SU-DHL-6 (cell line): ENCODE measurements around the gene VWA3A.
"Not testable (repeated sequence)": the region's sequence is repeated elsewhere in the genome, so short reads cannot be mapped to it uniquely, and the experiment has no call there.

ENCODE experiments used
- H2AFZ ChIP-seq: fragments of 200-600 bp; sonication (generic); 2 replicates; pipeline ENCODE4 v1.6.1; 2014; ENCODE audit warnings: low read depth, mild to moderate bottlenecking, moderate library complexity, mixed read lengths, antibody characterized with exemption, low read length; ENCODE audit not compliant: severe bottlenecking
- H3F3A ChIP-seq: fragments of 200-600 bp; shearing (Covaris generic); 2 replicates; pipeline ENCODE4 v1.6.0; 2016; ENCODE audit warnings: antibody characterized with exemption, mild to moderate bottlenecking; ENCODE audit not compliant: insufficient read depth
- H3K27ac ChIP-seq: fragments of 200-600 bp; sonication (generic); 2 replicates; pipeline ENCODE4 v1.5.1; 2016; ENCODE audit warnings: low read depth, mild to moderate bottlenecking, low read length, moderate library complexity, mixed read lengths
- H3K27me3 ChIP-seq: fragments of 200-600 bp; sonication (generic), shearing (Covaris generic); 2 replicates; pipeline ENCODE4 v1.6.0; 2014; ENCODE audit warnings: mild to moderate bottlenecking, low read length
- H3K36me3 ChIP-seq: fragments of 200-600 bp; sonication (generic); 2 replicates; pipeline ENCODE4 v1.6.1; 2014; ENCODE audit warnings: mild to moderate bottlenecking, low read length, mixed read lengths
- H3K4me2 ChIP-seq: fragments of 300-600, 200-600 bp; shearing (Covaris generic), sonication (generic); 2 replicates; pipeline ENCODE4 v1.6.0; 2014; ENCODE audit warnings: low read length, low read depth, mild to moderate bottlenecking; ENCODE audit not compliant: poor library complexity, severe bottlenecking
- H3K4me3 ChIP-seq: fragments of 200-600 bp; sonication (generic); 2 replicates; pipeline ENCODE4 v1.5.1; 2014; ENCODE audit warnings: antibody characterized with exemption, low read length, mild to moderate bottlenecking, mixed read lengths; ENCODE audit not compliant: insufficient read depth, poor library complexity, severe bottlenecking
- H3K79me2 ChIP-seq: fragments of 200-600 bp; sonication (generic); 2 replicates; pipeline ENCODE4 v1.6.1; 2014; ENCODE audit warnings: mild to moderate bottlenecking, low read length, moderate library complexity; ENCODE audit not compliant: insufficient read depth
- H3K9ac ChIP-seq: fragments of 200-600 bp; sonication (generic); 2 replicates; pipeline ENCODE4 v1.7.0; 2014; ENCODE audit warnings: mild to moderate bottlenecking, low read length
- H3K9me2 ChIP-seq: fragments of 200-600 bp; sonication (generic); replicated peaks from 2 replicates; pipeline ENCODE4 v1.6.1; 2014; ENCODE audit warnings: low read length; ENCODE audit not compliant: insufficient read depth
- H3K9me3 ChIP-seq: fragments of 200-600 bp; sonication (generic); 2 replicates; pipeline ENCODE4 v1.6.1; 2014; ENCODE audit warnings: low read length, mixed read lengths; ENCODE audit not compliant: insufficient read depth
- H4K20me1 ChIP-seq: fragments of 200-600 bp; sonication (generic); 2 replicates; pipeline ENCODE4 v1.6.1; 2014; ENCODE audit warnings: low read depth, mild to moderate bottlenecking, antibody characterized with exemption, low read length, moderate library complexity, mixed read lengths
- EZH2phosphoT487 ChIP-seq: fragments of 200-600 bp; sonication (generic), shearing (Covaris generic); conservative IDR thresholded peaks from 2 replicates; pipeline ENCODE4 v1.6.1; 2018; ENCODE audit warnings: mild to moderate bottlenecking, antibody characterized with exemption, low read length, moderate library complexity, mixed read lengths
- TF ChIP-seq, protein P1 (sequence below): fragments of 200-600 bp; sonication (generic); IDR thresholded peaks from one replicate; pipeline ENCODE4 v1.5.1; 2017; ENCODE audit warnings: antibody characterized with exemption, mild to moderate bottlenecking, low read length, moderate library complexity; ENCODE audit not compliant: insufficient read depth, poor library complexity, severe bottlenecking

VWA3A gene

DNA sequence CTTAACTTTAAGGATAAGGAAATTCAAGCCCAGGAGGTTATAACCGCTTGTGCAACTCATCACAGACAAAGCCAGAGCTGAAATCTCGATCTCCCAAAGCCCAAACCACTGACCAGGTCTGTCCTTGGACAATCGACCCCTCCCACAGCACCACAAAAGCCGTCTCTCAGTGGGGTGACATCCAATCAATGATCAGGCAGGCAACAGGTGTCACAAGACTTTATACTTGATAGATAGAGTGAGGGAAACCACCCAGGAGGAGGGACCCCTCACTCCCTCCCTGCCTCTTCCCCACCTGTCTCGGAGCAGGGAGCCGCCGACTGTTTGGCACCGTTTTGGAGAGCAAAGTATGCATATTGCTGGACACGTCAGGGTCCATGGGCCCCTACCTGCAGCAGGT is 55.5 kb downstream of the VWA3A start:
- no peaks in the 10 kb centered on the region for H3F3A ChIP-seq
- H3K9ac ChIP-seq: no peak overlapping the region
- no peak for TF ChIP-seq EZH2phosphoT487
- TF ChIP-seq, protein P1, sequence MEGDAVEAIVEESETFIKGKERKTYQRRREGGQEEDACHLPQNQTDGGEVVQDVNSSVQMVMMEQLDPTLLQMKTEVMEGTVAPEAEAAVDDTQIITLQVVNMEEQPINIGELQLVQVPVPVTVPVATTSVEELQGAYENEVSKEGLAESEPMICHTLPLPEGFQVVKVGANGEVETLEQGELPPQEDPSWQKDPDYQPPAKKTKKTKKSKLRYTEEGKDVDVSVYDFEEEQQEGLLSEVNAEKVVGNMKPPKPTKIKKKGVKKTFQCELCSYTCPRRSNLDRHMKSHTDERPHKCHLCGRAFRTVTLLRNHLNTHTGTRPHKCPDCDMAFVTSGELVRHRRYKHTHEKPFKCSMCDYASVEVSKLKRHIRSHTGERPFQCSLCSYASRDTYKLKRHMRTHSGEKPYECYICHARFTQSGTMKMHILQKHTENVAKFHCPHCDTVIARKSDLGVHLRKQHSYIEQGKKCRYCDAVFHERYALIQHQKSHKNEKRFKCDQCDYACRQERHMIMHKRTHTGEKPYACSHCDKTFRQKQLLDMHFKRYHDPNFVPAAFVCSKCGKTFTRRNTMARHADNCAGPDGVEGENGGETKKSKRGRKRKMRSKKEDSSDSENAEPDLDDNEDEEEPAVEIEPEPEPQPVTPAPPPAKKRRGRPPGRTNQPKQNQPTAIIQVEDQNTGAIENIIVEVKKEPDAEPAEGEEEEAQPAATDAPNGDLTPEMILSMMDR: no peak
- no peak overlapping the region for H3K4me3 ChIP-seq
- no peaks in the 10 kb centered on the region for H3K9me2 ChIP-seq
- no peak overlapping the region for H3K4me2 ChIP-seq
- no peaks in the 10 kb centered on the region for H4K20me1 ChIP-seq
- no peak overlapping the region for H2AFZ ChIP-seq
- no peaks in the 10 kb centered on the region for H3K36me3 ChIP-seq
- H3K27me3 ChIP-seq: no peaks in the 10 kb centered on the region
- H3K27ac ChIP-seq: no peak overlapping the region
- no peaks in the 10 kb centered on the region for H3K79me2 ChIP-seq
- H3K9me3 ChIP-seq: no peaks in the 10 kb centered on the region

DNA sequence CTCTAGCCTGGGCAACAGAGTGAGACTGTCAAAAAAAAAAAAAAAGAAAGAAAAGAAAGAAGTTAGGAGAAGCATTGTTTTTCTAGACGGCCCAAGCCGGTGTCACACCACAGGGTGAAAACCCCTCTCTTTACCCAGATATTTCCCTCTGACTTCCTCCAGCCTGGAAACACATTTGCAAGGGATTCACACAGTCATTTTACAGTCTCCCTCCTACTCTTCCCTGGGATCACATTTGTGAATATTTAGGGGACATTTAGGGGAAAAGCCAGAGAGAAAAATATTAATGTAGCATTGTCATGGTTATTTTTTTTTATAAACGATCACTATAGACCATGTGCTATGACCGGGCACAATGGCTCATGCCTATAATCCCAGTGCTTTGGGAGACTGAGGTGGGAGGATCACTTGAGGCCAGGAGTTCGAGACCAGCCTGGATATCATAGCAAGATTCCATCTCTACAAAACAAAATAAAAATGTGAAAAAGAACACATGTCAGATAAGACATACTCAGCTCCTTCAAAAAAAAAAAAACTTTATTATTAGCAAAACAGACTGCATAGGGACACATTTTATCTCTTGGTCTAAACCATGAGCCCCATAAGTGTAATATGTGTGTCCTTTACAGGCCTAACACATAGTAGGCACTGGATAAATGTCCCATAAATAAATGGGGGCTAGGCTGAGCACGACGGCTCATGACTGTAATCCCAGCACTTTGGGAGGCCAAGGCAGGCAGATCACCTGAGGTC is 59.1 kb downstream of the VWA3A start:
- no peaks in the 10 kb centered on the region for H3K27me3 ChIP-seq
- H4K20me1 ChIP-seq: no peaks in the 10 kb centered on the region
- H3K79me2 ChIP-seq: no peaks in the 10 kb centered on the region
- TF ChIP-seq, protein P1: no peak
- no peak for TF ChIP-seq EZH2phosphoT487
- no peaks in the 10 kb centered on the region for H3F3A ChIP-seq
- no peaks in the 10 kb centered on the region for H3K36me3 ChIP-seq
- no peaks in the 10 kb centered on the region for H3K9me3 ChIP-seq
- no peak overlapping the region for H3K4me2 ChIP-seq
- no peak overlapping the region for H3K27ac ChIP-seq
- no peak overlapping the region for H3K9ac ChIP-seq
- no peak overlapping the region for H3K4me3 ChIP-seq
- H3K9me2 ChIP-seq: no peaks in the 10 kb centered on the region
- no peak overlapping the region for H2AFZ ChIP-seq

GRCh38 chr16:22152316-22152715 is 60.0 kb downstream of the VWA3A start:
- H4K20me1 ChIP-seq: no peaks in the 10 kb centered on the region
- no peak overlapping the region for H3K9ac ChIP-seq
- TF ChIP-seq, protein P1: no peak
- TF ChIP-seq EZH2phosphoT487: no peak

GRCh38 chr16:22153078-22153477 is 60.7 kb downstream of the VWA3A start:
- H3K9me3 ChIP-seq, H4K20me1 ChIP-seq, H3K27me3 ChIP-seq, H3K27ac ChIP-seq, H2AFZ ChIP-seq, H3K36me3 ChIP-seq, H3K79me2 ChIP-seq, H3K9ac ChIP-seq, H3K4me3 ChIP-seq, H3F3A ChIP-seq, H3K4me2 ChIP-seq, H3K9me2 ChIP-seq: not testable (repeated sequence)

More at GRCh38 chr16:22152316-22152715, 60.0 kb downstream of the VWA3A start:
- Histone ChIP-seq H3K36me3 (no peaks in the 10 kb centered on the region), H3K9me3 (no peaks in the 10 kb centered on the region), H3K27ac (no peak overlapping the region), H3K4me2 (no peak overlapping the region), H3F3A (no peaks in the 10 kb centered on the region), H3K27me3 (no peaks in the 10 kb centered on the region), H2AFZ (no peak overlapping the region), H3K4me3 (no peak overlapping the region), H3K9me2 (no peaks in the 10 kb centered on the region), H3K79me2 (no peaks in the 10 kb centered on the region)
